Cardiac muscle cell (in vitro differentiated cells and primary cell): ENCODE measurements around the gene C10orf71. TPM values are rescaled to one million over a fixed set of nuclear protein-coding genes. Genes with fewer than 3 reads are reported as not detected.
A peak's percentile ranks its signal among the peaks of the same experiment; 100 is the strongest.

Source experiments
- DNase-seq, 2 donors: peaks; one replicate each; pipeline versions ENCODE4 v3.0.0 to v3.0.0-alpha.2; 2010 to 2017; ENCODE audit warnings: low read depth in 1 of 2, low spot score in 1 of 2
- H3K27ac ChIP-seq: fragments of 200-600 bp; sonication (generic); 2 replicates; pipeline ENCODE4 v1.5.1; 2016
- H3K27me3 ChIP-seq: fragments of 200-600 bp; sonication (generic); 2 replicates; pipeline ENCODE4 v1.6.0; 2016; ENCODE audit warnings: control low read depth
- H3K36me3 ChIP-seq: fragments of 200-600 bp; sonication (generic); 2 replicates; pipeline ENCODE4 v1.5.1; 2016; ENCODE audit warnings: control low read depth
- H3K4me1 ChIP-seq: fragments of 200-600 bp; sonication (generic); 2 replicates; pipeline ENCODE4 v1.8.1; 2017; ENCODE audit warnings: low read depth, mild to moderate bottlenecking, mixed run types
- H3K4me3 ChIP-seq: fragments of 200-600 bp; sonication (generic); 2 replicates; pipeline ENCODE4 v1.5.1; 2016; ENCODE audit warnings: mild to moderate bottlenecking
- H3K9me3 ChIP-seq: fragments of 200-600 bp; sonication (generic); 2 replicates; pipeline ENCODE4 v1.5.1; 2017; ENCODE audit warnings: low read depth, mild to moderate bottlenecking, control low read depth
- polyA plus RNA-seq: library from polyadenylated mRNA; unstranded; fragments of >200 nt; fragmentation: Nextera tagmentation; extraction: Ambion mirVana; gene quantifications from 2 replicates; pipeline ENCODE4 v1.2.1, GENCODE V29; 2016
- total RNA-seq: library from RNA; depleted of rRNA; stranded (reverse); fragments of >200 nt; gene quantifications from 2 replicates; pipeline ENCODE4 v1.2.3, GENCODE V29; 2016
- TF ChIP-seq, protein P1 (sequence below): IDR thresholded peaks from 2 replicates; pipeline ENCODE4 v1.5.1; 2012; ENCODE audit warnings: low read depth, mild to moderate bottlenecking, low read length

C10orf71 gene
- total and polyA plus RNA-seq, 2 experiments from 2014 or later, result 4.0 to 10.2 TPM

DNA sequence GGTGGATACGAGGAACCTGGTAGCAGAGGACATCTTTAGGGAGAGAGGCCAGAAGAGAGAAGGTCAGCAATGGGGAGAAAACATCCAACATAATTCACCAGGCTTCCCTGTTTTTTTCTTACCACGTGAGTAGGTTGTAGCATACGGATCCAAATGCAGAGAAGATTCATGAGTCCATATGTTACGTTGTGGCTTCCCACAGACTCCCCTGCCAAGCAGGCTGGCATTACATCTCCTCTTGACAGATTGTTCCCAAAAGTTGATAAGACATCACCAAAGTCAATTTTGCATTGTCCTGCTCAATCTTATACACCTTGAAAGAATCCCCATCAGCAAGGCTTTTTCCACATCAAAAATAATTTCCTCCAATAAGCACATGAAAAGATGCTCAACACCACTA is 57.2 kb downstream of the C10orf71 start:
- H3K9me3 ChIP-seq, result no peaks in the 10 kb centered on the region
- H3K36me3 ChIP-seq, result no peaks in the 10 kb centered on the region
- TF ChIP-seq, protein P1, sequence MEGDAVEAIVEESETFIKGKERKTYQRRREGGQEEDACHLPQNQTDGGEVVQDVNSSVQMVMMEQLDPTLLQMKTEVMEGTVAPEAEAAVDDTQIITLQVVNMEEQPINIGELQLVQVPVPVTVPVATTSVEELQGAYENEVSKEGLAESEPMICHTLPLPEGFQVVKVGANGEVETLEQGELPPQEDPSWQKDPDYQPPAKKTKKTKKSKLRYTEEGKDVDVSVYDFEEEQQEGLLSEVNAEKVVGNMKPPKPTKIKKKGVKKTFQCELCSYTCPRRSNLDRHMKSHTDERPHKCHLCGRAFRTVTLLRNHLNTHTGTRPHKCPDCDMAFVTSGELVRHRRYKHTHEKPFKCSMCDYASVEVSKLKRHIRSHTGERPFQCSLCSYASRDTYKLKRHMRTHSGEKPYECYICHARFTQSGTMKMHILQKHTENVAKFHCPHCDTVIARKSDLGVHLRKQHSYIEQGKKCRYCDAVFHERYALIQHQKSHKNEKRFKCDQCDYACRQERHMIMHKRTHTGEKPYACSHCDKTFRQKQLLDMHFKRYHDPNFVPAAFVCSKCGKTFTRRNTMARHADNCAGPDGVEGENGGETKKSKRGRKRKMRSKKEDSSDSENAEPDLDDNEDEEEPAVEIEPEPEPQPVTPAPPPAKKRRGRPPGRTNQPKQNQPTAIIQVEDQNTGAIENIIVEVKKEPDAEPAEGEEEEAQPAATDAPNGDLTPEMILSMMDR, result no peak
- H3K27ac ChIP-seq, result no peak overlapping the region
- no peak for DNase-seq
- no peaks in the 10 kb centered on the region for H3K4me1 ChIP-seq
- H3K27me3 ChIP-seq, result no peaks in the 10 kb centered on the region
- H3K4me3 ChIP-seq, result no peak overlapping the region

DNA sequence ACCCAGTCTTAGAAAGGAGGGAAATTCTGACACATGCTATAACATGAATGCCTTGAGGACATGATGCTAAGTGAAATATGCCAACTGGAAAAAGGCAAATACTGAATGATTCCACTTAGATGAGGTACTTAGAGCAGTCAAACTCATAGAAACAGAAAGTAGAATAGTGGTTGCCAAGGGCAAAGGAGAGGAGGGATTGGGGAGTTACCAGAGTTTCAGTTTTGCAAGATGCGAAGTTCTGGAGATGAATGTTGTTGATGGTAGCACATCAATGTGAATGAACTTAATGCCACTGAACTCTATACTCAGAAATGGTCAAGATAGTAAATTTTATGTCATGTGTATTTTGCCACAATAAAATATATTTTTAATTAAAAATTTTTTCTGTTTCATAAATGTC is 58.0 kb downstream of the C10orf71 start:
- Histone ChIP-seq H3K27me3 (no peaks in the 10 kb centered on the region), H3K9me3 (no peaks in the 10 kb centered on the region), H3K4me1 (no peaks in the 10 kb centered on the region), H3K27ac (no peak overlapping the region), H3K36me3 (no peaks in the 10 kb centered on the region), H3K4me3 (no peak overlapping the region)
- no peak for DNase-seq
- TF ChIP-seq, protein P1, result no peak

DNA sequence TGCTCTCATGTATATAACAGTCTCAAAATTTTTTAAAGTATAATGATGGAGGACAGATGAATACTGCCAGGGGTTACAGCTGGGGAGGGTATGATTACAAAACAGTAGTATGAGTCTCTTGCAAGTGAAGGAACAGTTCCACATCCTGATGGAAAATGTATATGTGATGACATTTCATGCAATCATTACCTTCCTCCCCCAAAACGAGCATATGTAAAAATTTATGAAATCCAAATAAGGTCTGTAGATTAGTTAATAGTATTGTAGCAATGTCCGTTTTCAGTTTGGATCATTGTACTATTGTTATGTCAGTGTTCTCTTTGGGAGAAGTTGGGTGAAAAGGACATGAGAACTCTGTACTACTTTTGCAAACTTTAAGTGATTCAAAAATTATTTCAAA is 58.9 kb downstream of the C10orf71 start:
- TF ChIP-seq, protein P1, result no peak
- Histone ChIP-seq H3K4me3 (no peak overlapping the region), H3K27ac (no peak overlapping the region), H3K9me3 (no peaks in the 10 kb centered on the region), H3K36me3 (no peaks in the 10 kb centered on the region), H3K27me3 (no peaks in the 10 kb centered on the region), H3K4me1 (no peaks in the 10 kb centered on the region)
- DNase-seq, result no peak

DNA sequence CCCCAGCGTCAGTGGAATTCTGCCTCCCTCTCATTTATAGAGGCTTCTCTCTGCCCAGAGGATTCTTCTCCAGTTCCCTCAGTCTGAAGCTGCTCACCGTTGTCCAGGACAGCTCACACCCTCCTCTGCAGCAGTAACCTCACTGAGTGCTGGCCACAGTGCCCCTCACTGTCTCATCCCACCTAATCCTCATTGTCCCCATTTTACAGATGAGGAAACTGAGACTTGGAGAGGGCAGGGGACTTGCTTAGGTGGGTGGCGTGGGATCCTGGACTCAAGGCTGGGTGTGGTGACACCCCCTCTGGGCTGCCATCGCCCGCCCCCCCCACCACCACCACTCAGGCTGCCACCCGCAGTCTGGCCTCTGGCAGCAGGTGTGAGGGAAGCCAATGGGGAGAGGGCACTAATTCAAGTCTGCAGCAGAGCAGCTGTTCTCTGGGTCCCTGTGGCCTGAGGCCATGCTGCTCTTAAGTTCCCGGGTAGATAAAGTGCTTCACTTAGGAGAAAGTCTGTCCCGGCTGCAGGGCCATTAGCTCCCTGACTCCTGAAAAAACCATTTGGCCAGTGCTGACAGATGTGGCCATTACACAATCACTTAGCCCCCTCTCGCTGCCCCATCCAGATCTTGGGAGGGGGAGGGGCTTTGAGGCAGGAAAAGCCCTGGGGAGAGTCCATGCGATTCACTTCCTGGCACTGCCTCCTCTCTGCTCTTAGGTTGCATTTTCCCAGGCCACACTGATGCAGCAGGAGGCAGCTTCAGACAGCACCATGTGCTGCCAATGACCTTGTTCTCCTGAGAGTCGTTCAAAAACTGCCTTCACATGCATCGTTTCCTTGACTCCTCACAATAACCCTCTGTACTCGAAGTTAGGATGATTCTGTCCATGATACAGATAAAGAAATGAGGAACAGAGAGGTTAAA is 60.6 kb downstream of the C10orf71 start:
- no peak overlapping the region for H3K4me3 ChIP-seq
- TF ChIP-seq, protein P1, result no peak
- peak; percentile 26 to 71 for DNase-seq
- H3K36me3 ChIP-seq, result no peaks in the 10 kb centered on the region
- H3K9me3 ChIP-seq, result no peaks in the 10 kb centered on the region
- H3K27ac ChIP-seq, result peak overlapping the region; percentile 3
- no peaks in the 10 kb centered on the region for H3K4me1 ChIP-seq
- H3K27me3 ChIP-seq, result no peaks in the 10 kb centered on the region

DNA sequence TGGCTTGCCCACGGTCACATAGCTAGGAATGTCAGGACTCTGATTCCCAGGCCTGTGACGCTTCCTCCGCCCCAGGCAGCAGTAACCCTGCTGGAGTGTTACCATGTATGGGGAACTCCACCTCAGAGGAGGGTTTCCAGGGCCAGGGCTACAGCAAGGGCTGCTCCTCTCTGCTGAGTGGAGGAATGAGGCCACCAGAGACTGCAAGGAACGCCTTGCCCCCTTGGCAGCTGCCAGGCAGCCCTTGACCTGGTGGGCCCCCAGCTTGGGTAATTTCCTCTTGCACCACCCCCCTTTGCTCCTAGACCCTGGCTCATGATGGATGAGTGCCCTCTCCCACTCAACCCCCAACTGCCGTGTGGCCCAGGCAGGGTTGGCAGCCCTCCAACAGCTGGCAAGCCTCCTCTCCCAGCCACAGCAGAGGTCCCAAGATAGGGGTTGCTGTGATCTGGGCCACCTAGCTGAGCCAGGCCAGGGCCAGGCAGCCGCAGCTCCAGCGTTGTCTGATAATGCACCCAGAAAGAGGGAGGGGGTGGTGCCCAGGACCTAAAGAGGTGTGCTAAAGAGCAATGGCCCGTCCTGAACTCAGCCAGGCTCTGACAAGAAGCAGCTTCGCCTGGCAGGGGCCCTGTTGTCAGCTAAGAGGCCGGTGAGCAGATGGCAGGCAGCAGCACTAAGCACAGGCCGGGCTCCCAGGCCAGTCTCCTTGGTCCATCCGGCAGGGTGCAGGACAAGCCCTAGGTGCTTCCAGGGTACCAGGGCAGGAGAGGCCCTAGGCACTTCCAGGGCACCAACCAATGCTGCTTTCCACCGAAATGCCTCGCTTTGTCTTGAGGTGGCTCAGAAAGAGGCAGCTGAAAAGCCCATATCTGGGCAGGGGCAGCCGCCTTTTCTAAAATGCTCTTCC is 61.6 kb downstream of the C10orf71 start:
- H3K9me3 ChIP-seq, result no peaks in the 10 kb centered on the region
- peak; percentile 32 to 44 for DNase-seq
- TF ChIP-seq, protein P1, result no peak

More for the DNA sequence above, 61.6 kb downstream of the C10orf71 start:
- Histone ChIP-seq H3K4me1 (no peaks in the 10 kb centered on the region), H3K27me3 (no peaks in the 10 kb centered on the region), H3K36me3 (no peaks in the 10 kb centered on the region), H3K4me3 (no peak overlapping the region), H3K27ac (no peak overlapping the region)
